PC-9 (cell line): Measurements from ENCODE around the gene SLC28A1. TPM values are rescaled to one million over a fixed set of nuclear protein-coding genes. Genes with fewer than 3 reads are reported as not detected.

Source experiments
- BruUV-seq: library from RNA; stranded (reverse); fragments of 400-500 nt; replicated peaks from 2 replicates; lab custom pipeline; 2021; lab: Mats Ljungman, UMichigan
- CTCF ChIA-PET: fragments of 300-600 bp; sonication (Branson Sonifier 250); formaldehyde crosslinking; loops from one replicate; lab custom pipeline; 2022; ENCODE audit warnings: antibody characterized with exemption; lab: Charles Lee
- POLR2A ChIA-PET: fragments of 300-600 bp; sonication (Branson Sonifier 250); formaldehyde crosslinking; loops from one replicate; lab custom pipeline; 2022; ENCODE audit warnings: antibody characterized with exemption; ENCODE audit not compliant: unreplicated experiment; lab: Charles Lee
- DNase-seq, 2 experiments: peaks; one replicate each; pipeline versions ENCODE4 v3.0.0 to v3.0.0-alpha.2; 2015 to 2022; ENCODE audit warnings: mixed read lengths in 1 of 2
- H2AFZ ChIP-seq: fragments of 200-600 bp; sonication (generic); 2 replicates; pipeline ENCODE4 v1.8.1; 2017; ENCODE audit warnings: antibody characterized with exemption
- H3F3A ChIP-seq: fragments of 200-600 bp; sonication (generic); 2 replicates; pipeline ENCODE4 v1.8.1; 2017; ENCODE audit warnings: antibody characterized with exemption, mild to moderate bottlenecking, low read depth; ENCODE audit not compliant: insufficient read depth
- H3K27ac ChIP-seq: fragments of 200-600 bp; sonication (generic); 2 replicates; pipeline ENCODE4 v1.6.1; 2016; ENCODE audit warnings: mixed run types
- H3K27me3 ChIP-seq: fragments of 200-600 bp; sonication (generic); 2 replicates; pipeline ENCODE4 v1.6.1; 2016; ENCODE audit warnings: low read depth, mixed run types; ENCODE audit not compliant: insufficient read depth
- H3K36me3 ChIP-seq: fragments of 200-600 bp; sonication (generic); 2 replicates; pipeline ENCODE4 v1.6.1; 2016; ENCODE audit warnings: low read depth, mixed run types
- H3K4me1 ChIP-seq: fragments of 200-600 bp; sonication (generic); replicated peaks from 2 replicates; pipeline ENCODE4 v1.6.1; 2016; ENCODE audit warnings: mixed run types; ENCODE audit not compliant: insufficient read depth
- H3K4me2 ChIP-seq: fragments of 200-600 bp; sonication (generic); 2 replicates; pipeline ENCODE4 v1.6.1; 2017; ENCODE audit warnings: mixed run types
- H3K4me3 ChIP-seq: fragments of 200-600 bp; sonication (generic); 2 replicates; pipeline ENCODE4 v1.6.1; 2016; ENCODE audit warnings: mixed run types
- H3K79me2 ChIP-seq: fragments of 200-600 bp; sonication (generic); 2 replicates; pipeline ENCODE4 v1.6.1; 2017; ENCODE audit warnings: low read depth, mixed run types
- H3K9me2 ChIP-seq: fragments of 200-600 bp; sonication (generic); 2 replicates; pipeline ENCODE4 v1.8.1; 2017; ENCODE audit warnings: mild to moderate bottlenecking; ENCODE audit not compliant: insufficient read depth
- H3K9me3 ChIP-seq: fragments of 200-600 bp; sonication (generic); 2 replicates; pipeline ENCODE4 v1.8.1; 2016; ENCODE audit warnings: low read depth; ENCODE audit not compliant: insufficient read depth
- H4K20me1 ChIP-seq: fragments of 200-600 bp; sonication (generic); 2 replicates; pipeline ENCODE4 v1.8.1; 2017; ENCODE audit not compliant: insufficient read depth
- CTCF ChIP-seq: fragments of 200-600 bp; sonication (generic); conservative IDR thresholded peaks from 2 replicates; pipeline ENCODE4 v1.6.1; 2017; ENCODE audit warnings: mixed run types, antibody characterized with exemption, mild to moderate bottlenecking, moderate library complexity
- EZH2 ChIP-seq: fragments of 200-600 bp; sonication (generic); IDR thresholded peaks from 2 replicates; pipeline ENCODE4 v1.8.0; 2017; ENCODE audit warnings: antibody characterized with exemption, low read depth
- intact Hi-C: fragments of 100-400 bp; cut with micrococcal nuclease; formaldehyde crosslinking; loops from one replicate; pipeline ENCODE4 v1.10.0; 2022; ENCODE audit not compliant: unreplicated experiment
- total RNA-seq: library from RNA; stranded (reverse); gene quantifications from 2 replicates; pipeline ENCODE4 v1.2.3, GENCODE V29; 2021

SLC28A1 gene
- total RNA-seq, 1 experiment from 2014 or later: 0.70 TPM

- no peak overlapping the region for H2AFZ ChIP-seq
- H3K27me3 ChIP-seq: no peaks in the 10 kb centered on the region
- no peak for TF ChIP-seq EZH2
- TF ChIP-seq CTCF: no peak
- no peaks in the 10 kb centered on the region for H3K9me2 ChIP-seq
- intact Hi-C loops: no loop called here
- H3K4me2 ChIP-seq: no peak overlapping the region
- no peak for DNase-seq
- POLR2A ChIA-PET: no interaction called here
- BruUV-seq: no TSS peak
- no peaks in the 10 kb centered on the region for H3K36me3 ChIP-seq
- H3F3A ChIP-seq: peaks cover 21% of the 10 kb centered on the region
- H4K20me1 ChIP-seq: no peaks in the 10 kb centered on the region
- H3K79me2 ChIP-seq: no peaks in the 10 kb centered on the region
- H3K4me3 ChIP-seq: no peak overlapping the region
- peaks cover 21% of the 10 kb centered on the region for H3K4me1 ChIP-seq
- 0 out of 2 replicates have a peak, but pooled peaks cover 4% of the 10 kb centered on the region for H3K9me3 ChIP-seq
- CTCF ChIA-PET: no interaction called here
- no peak overlapping the region for H3K27ac ChIP-seq
Measured at GRCh38 chr15:84898761-84899160, 14.3 kb downstream of the SLC28A1 start.

- no peaks in the 10 kb centered on the region for H3K36me3 ChIP-seq
- no peaks in the 10 kb centered on the region for H3K9me2 ChIP-seq
- DNase-seq: no peak
- no peaks in the 10 kb centered on the region for H4K20me1 ChIP-seq
- TF ChIP-seq CTCF: no peak
- no peaks in the 10 kb centered on the region for H3K79me2 ChIP-seq
- 0 out of 2 replicates have a peak, but pooled peaks cover 4% of the 10 kb centered on the region for H3K9me3 ChIP-seq
- H3K27ac ChIP-seq: no peak overlapping the region
- BruUV-seq: no TSS peak
- ChIA-PET CTCF (no interaction called here), POLR2A (no interaction called here)
- peaks cover 11% of the 10 kb centered on the region for H3K4me1 ChIP-seq
- H3K27me3 ChIP-seq: no peaks in the 10 kb centered on the region
- H3K4me2 ChIP-seq: no peak overlapping the region
- intact Hi-C loops: no loop called here
- no peak overlapping the region for H2AFZ ChIP-seq
- no peak overlapping the region for H3K4me3 ChIP-seq
- H3F3A ChIP-seq: peaks cover 11% of the 10 kb centered on the region
Measured at GRCh38 chr15:84899750-84900149, 15.3 kb downstream of the SLC28A1 start.

GRCh38 chr15:84901540-84901939 lies 17.1 kb downstream of the SLC28A1 start:
- Histone ChIP-seq H3K4me3 (no peak overlapping the region), H2AFZ (no peak overlapping the region), H3K4me2 (no peak overlapping the region), H4K20me1 (no peaks in the 10 kb centered on the region), H3K27ac (no peak overlapping the region), H3K9me2 (no peaks in the 10 kb centered on the region), H3F3A (no peaks in the 10 kb centered on the region; the same call in 1 of the 2 replicates), H3K9me3 (0 out of 2 replicates have a peak, but pooled peaks cover 2% of the 10 kb centered on the region), H3K27me3 (no peaks in the 10 kb centered on the region), H3K79me2 (no peaks in the 10 kb centered on the region), H3K4me1 (no peaks in the 10 kb centered on the region), H3K36me3 (no peaks in the 10 kb centered on the region)
- ChIA-PET POLR2A (no interaction called here), CTCF (no interaction called here)
- no TSS peak for BruUV-seq
- intact Hi-C loops: no loop called here
- no peak for TF ChIP-seq CTCF
- TF ChIP-seq EZH2: no peak
- no peak for DNase-seq
